NCI-H1436 (cell line): ENCODE data around the gene OR2M4.
"Not testable (repeated sequence)": the region's sequence is repeated elsewhere in the genome, so short reads cannot be mapped to it uniquely, and the experiment has no call there.

Source experiments
- DNase-seq: peaks from one replicate; lab custom pipeline; 2025; lab: John Stamatoyannopoulos, UW

The OR2M4 gene

GRCh38 chr1:248231117-248231516 lies at the start of gene OR2M4:
TSS of gene OR2M4 (plus strand) at chr1:248231417. CDS start at chr1:248238929, 7,512 bp downstream.
- no peak for DNase-seq

DNA sequence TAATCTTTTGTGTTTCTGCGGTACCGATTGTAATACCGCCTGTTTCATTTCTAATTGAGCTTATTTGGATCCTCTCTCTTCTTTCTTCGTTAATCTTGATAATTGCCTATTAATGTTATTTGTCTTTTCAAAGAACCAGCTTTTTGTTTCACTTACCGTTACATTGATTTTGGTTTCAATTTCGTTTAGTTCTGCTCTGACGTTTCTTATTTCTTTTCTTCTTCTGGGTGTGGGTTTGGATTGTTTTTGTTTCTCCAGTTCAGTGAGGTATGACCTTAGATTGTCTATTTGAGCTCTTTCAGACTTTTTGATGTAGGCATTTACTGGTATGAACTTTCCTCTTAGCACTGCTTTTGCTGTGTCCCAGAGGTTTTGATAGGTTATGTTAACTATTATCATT lies 47.2 kb upstream of the OR2M4 start:
- no peak for DNase-seq

DNA sequence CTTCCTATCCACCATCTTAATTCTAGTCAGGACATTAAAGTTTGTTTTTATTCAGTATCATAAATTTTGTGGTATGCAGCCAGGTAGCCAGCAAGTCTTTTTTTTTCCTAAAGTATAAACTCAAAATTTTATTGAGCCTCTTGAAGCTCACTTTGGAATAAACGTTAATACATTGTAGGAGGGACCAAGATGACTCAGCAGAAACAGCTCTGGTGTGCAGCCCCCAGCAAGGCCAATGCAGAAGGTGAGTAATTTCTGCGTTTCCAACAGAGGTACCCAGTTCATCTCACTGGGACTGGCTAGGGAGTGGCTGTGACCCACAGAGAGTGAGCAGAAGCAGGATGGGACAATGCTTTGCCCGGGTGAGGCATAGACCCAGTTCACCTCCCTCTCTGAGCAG lies 43.9 kb upstream of the OR2M4 start:
- DNase-seq: no peak

DNA sequence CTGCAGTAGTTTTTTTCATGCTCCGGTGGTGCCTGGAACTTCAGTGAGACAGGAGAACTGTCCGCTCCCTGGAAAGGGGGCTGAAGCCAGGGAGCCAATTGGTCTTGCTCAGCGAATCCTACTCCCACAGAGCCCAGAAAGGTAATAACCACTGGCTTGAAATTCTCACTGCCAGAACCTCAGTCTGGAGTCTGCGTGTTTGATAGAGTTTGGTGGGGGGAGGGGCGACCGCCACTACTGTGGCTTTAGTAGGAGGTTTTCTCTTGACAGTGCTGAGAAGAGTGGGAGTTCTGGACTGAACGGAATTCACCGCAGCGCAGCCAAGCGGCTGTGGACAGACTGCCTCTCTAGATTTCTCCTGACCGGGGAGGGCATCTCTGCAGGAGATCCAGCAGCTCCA lies 42.2 kb upstream of the OR2M4 start:
- DNase-seq: no peak

- DNase-seq: no peak
Observed at GRCh38 chr1:248194117-248194516, 37.1 kb upstream of the OR2M4 start.

DNA sequence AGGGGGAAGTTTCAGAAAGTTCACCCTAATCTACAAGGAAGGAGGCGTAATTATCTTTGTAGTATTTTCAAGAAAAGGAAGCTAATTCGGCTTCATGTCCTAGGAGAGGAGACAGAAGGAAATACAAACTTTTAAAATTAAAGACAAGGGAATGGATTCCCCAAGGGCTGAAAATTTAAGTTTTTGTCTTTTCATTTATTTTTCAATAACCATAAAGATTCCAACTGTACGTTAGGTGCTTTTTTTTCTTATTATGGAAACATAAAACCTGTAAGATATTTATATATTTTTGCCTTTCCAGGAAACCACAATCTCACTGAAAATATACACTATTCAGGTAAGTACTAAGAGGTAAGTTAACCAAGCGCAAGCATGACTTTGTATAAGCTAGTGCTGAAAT lies 34.3 kb upstream of the OR2M4 start, which contains the start of gene OR2M3:
TSS of gene OR2M3 (plus strand) at position 301 of the 400 bp plus-strand sequence. CDS start 5,803 bp downstream, outside the sequence.
- no peak for DNase-seq

DNA sequence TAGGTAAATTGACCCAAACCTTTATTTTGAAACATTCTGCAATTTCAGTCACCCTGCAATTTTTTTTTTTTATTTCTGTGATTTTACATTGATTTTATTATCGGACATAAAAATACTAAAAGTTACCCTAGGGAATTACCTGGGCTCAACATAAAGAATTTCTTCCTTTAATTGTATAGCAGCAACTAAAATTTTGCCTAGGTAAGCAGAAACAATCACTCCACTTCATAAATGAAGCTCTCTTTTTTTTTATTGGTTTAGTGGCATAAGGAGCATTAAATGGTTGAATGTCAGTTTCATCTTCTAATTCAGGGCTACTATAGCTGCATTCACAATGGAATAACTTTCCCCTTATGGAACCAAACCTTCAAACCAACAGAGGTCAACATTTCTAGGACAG lies 15.3 kb upstream of the OR2M4 start:
- DNase-seq: no peak

GRCh38 chr1:248225537-248225936 lies 5.7 kb upstream of the OR2M4 start:
- DNase-seq: no peak

GRCh38 chr1:248229360-248229908 lies 1.8 kb upstream of the OR2M4 start:
- DNase-seq: no peak

- no peak for DNase-seq
Observed at GRCh38 chr1:248239478-248239877, 8.3 kb downstream of the OR2M4 start.

GRCh38 chr1:248243204-248243603 lies 12.0 kb downstream of the OR2M4 start:
- peak; percentile 70 for DNase-seq

DNA sequence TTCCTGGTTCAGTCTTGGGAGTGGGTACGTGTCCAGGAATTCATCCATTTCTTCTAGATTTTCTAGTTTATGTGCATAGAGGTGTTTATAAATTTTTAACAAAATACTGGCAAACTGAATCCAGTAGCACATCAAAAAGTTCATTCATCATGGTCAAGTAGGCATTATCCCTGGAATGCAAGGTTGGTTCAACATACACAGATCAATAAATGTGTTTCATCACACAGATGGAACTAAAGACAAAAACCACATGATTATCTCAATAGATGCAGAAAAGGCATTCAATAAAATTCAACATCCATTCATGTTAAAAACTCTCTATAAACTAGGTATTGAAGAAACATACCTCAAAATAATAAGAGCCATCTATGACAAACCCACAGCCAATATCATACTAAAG lies 28.1 kb downstream of the OR2M4 start:
- DNase-seq: not testable (repeated sequence)

DNA sequence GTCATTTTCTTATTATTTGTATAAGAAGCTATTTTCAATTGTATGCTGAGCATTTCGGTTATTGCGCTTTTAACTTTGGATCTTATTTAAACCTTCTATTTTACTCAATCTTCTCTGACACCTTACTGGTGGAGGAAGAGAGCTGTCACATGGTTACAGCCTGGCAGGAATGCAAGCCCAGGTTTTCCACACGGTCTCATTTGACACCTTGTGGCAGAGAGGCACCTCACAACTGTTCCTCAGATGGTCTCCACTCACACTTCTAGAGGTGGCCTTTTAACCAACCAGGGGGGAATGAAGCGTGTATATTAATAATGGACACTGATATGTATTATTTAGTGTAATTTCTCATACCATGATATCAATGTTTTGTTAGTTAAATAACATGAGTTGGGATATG lies 37.0 kb downstream of the OR2M4 start:
- no peak for DNase-seq

GRCh38 chr1:248273225-248273624 lies 42.0 kb downstream of the OR2M4 start:
- not testable (repeated sequence) for DNase-seq

DNA sequence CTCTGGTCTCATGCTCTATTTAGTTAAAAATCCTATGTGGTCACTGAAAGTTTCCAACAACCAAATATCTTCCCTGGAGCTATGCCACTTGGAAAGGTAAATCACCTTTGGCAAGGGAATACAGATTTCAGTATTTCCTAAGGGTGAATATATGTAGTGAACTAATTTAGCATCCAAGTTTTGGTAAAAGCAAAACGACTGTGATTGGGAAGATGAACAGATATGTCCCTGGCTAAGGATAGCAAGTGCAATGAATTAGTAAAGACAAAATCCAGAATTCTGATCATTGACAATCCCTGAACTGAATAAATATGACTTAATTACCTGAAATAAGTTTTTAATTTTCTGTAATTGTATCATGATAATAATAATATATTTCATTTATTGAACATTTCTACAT lies 46.7 kb downstream of the OR2M4 start, which contains the start of gene OR2T33:
TSS of gene OR2T33 (minus strand) at position 101 of the 400 bp plus-strand sequence. CDS start 4,162 bp downstream, outside the sequence.
- DNase-seq: no peak

DNA sequence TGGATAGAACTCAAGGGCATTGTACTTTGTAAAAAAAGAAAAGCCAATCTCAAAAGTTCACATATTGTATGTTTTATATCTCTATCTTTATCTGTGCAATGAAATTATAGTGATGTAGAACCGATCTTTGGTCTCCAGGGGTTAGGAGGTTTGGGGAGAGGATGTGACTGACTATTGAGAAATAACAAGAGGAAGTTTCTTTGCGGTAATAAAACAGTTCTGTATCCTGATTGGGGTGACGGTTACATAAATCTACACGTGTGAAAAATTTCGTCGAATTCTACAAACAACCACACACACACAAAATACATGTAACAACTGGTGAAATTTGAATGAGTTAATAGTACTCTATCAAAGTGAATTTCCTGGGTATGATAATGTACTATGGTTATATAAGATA lies 57.2 kb downstream of the OR2M4 start:
- DNase-seq: no peak
